ENCODE results near the gene TRDN.
"Not testable (repeated sequence)": the region's sequence is repeated elsewhere in the genome, so short reads cannot be mapped to it uniquely, and the experiment has no call there.

The TRDN gene

DNA sequence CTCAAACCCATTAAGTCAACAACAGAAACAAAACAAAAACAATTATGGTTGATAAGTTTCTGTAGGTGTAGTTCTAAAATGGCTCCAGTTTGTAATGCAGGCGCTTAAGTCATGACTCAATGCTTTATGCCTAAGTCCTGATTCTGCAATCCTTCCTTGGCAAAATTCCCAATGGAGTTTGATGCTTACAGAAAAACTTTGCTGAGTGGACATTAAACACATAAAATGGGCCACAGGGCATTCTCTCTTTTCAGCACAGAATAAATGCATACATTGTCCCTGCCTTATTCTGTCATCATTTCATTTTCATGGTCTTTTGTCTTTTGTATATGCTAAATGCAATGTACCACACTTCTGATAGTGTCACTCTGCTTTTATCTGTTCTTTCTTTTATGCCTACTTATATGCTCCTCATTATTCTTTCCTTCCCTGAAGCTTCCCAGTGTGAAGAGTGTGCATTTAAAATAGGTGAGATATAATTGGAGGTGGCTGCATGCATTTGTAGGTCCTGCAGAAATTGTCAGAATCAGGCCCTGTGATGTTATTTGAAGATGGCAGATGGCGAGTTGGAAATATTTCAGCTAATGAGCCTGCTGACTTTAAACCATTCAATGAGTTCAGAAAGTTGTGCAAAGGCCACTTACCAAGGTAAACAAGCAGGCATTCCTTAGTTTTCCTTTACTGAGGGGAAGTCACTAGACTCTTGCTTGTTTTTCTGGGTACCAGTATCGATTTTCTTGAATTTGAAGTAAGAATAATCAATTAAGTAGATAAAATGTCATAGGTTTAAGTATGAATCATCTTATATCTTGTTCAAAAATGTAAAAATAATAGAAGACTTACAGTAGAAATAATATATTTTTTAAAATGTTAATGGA lies 313.1 kb downstream of the TRDN start:
- H3K9me3 ChIP-seq (ENCODE audit: control insufficient read depth, low read depth, low read length) = no peaks in the 10 kb centered on the region
- no peak overlapping the region for H3K9ac ChIP-seq (ENCODE audit: low read length)
- no peaks in the 10 kb centered on the region for H3K27me3 ChIP-seq (ENCODE audit: control insufficient read depth, insufficient read depth, low read length)
- H3K36me3 ChIP-seq (ENCODE audit: control insufficient read depth, low read depth, low read length) = no peaks in the 10 kb centered on the region
- H3K27ac ChIP-seq (ENCODE audit: low read length) = no peak overlapping the region
- H3K4me1 ChIP-seq (ENCODE audit: control insufficient read depth, low read depth, low read length) = no peaks in the 10 kb centered on the region
- no peak overlapping the region for H3K4me3 ChIP-seq (ENCODE audit: low read length)

DNA sequence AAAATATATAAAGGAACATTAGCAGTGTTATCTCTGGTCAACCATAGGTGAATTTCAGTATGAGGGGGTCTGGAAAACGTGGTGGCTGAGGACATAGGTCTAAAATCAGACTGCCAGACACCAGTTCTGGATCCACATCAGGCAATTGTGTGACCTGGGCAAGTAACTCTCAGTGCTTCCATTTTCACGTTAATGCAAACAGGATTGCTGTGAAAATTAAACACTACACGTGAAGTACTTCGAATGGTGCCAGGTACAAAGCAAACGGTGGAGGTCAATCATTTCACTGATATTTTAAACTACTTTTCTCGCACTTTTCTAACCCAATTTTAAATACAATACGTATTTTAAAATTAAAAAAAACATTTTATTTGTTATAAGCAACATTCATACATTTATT lies 315.7 kb downstream of the TRDN start:
- no peak overlapping the region for H3K4me3 ChIP-seq (ENCODE audit: low read length)
- no peak overlapping the region for H3K9ac ChIP-seq (ENCODE audit: low read length)
- no peak overlapping the region for H3K27ac ChIP-seq (ENCODE audit: low read length)
- H3K27me3 ChIP-seq (ENCODE audit: control insufficient read depth, insufficient read depth, low read length) = no peaks in the 10 kb centered on the region
- H3K9me3 ChIP-seq (ENCODE audit: control insufficient read depth, low read depth, low read length) = no peaks in the 10 kb centered on the region
- no peaks in the 10 kb centered on the region for H3K36me3 ChIP-seq (ENCODE audit: control insufficient read depth, low read depth, low read length)
- no peaks in the 10 kb centered on the region for H3K4me1 ChIP-seq (ENCODE audit: control insufficient read depth, low read depth, low read length)

DNA sequence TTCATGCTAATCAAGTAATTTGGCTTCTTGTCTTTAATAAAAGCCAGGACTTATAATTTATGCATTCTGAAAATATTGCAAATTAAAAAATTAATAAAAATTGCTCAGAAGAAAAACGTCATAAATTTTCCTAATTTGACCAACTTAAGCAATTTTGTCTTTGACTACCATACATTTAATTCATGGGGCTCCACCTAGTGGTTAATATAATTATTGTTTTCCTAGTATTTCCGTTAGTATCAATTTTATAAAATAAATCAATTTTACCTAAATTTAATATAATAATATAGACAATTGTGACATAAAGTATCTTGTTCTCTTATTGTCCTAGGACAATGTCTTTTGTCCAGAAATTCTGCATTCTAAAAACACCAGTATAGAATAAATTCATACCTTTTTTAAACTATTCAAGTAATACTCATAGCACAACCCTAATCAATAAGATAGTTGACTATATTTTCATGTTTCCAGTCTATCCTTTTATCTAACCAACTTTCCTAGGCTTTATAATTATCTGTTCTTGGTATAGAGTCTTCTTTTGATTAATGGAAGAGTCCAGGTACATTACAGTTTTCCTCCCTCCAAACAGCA lies 319.9 kb downstream of the TRDN start:
- no peaks in the 10 kb centered on the region for H3K9me3 ChIP-seq (ENCODE audit: control insufficient read depth, low read depth, low read length)
- no peak overlapping the region for H3K27ac ChIP-seq (ENCODE audit: low read length)
- H3K36me3 ChIP-seq (ENCODE audit: control insufficient read depth, low read depth, low read length) = no peaks in the 10 kb centered on the region
- no peaks in the 10 kb centered on the region for H3K27me3 ChIP-seq (ENCODE audit: control insufficient read depth, insufficient read depth, low read length)
- no peak overlapping the region for H3K4me3 ChIP-seq (ENCODE audit: low read length)
- H3K4me1 ChIP-seq (ENCODE audit: control insufficient read depth, low read depth, low read length) = no peaks in the 10 kb centered on the region
- no peak overlapping the region for H3K9ac ChIP-seq (ENCODE audit: low read length)

DNA sequence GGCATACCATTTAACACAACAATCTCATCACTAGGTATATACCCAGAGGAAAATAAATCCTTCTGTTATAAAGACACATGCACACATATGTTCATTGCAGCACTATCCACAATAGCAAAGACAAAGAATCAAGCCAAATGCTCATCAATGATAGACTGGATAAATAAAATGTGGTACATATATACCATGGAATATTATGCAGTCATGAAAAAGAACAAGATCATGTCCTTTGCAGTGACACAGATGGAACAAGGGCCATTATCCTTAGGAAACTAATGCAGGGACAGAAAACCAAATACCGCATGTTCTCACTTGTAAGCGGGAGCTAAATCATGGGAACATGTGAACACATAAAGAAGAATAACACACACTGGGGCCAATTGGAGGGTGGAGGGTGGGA lies 322.3 kb downstream of the TRDN start:
- not testable (repeated sequence) for H3K27ac ChIP-seq (ENCODE audit: low read length); H3K9me3 ChIP-seq (ENCODE audit: control insufficient read depth, low read depth, low read length); H3K27me3 ChIP-seq (ENCODE audit: control insufficient read depth, insufficient read depth, low read length); H3K36me3 ChIP-seq (ENCODE audit: control insufficient read depth, low read depth, low read length); H3K4me1 ChIP-seq (ENCODE audit: control insufficient read depth, low read depth, low read length); H3K4me3 ChIP-seq (ENCODE audit: low read length); H3K9ac ChIP-seq (ENCODE audit: low read length)

DNA sequence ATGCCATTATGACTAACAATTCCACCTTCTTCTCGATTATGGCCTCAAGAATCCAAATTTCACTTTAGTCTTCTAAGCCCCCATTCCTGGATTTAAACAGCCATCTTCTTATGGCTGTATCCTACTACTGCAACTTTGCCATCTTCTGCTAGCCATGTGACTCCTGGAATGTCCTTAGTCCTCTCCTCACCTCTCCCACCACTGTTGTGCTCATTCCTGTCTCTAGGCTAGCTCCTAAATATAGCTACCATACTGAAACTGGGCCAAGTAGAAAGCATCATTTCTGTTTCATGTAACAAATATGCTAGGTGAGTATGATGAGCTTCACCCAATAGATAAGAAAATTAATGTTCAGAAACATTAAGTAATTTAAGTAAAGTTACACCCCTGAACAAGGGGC lies 327.6 kb downstream of the TRDN start:
- no peaks in the 10 kb centered on the region for H3K9me3 ChIP-seq (ENCODE audit: control insufficient read depth, low read depth, low read length)
- H3K27ac ChIP-seq (ENCODE audit: low read length) = no peak overlapping the region
- no peak overlapping the region for H3K9ac ChIP-seq (ENCODE audit: low read length)
- no peaks in the 10 kb centered on the region for H3K36me3 ChIP-seq (ENCODE audit: control insufficient read depth, low read depth, low read length)
- no peak overlapping the region for H3K4me3 ChIP-seq (ENCODE audit: low read length)
- no peaks in the 10 kb centered on the region for H3K4me1 ChIP-seq (ENCODE audit: control insufficient read depth, low read depth, low read length)
- H3K27me3 ChIP-seq (ENCODE audit: control insufficient read depth, insufficient read depth, low read length) = no peaks in the 10 kb centered on the region

DNA sequence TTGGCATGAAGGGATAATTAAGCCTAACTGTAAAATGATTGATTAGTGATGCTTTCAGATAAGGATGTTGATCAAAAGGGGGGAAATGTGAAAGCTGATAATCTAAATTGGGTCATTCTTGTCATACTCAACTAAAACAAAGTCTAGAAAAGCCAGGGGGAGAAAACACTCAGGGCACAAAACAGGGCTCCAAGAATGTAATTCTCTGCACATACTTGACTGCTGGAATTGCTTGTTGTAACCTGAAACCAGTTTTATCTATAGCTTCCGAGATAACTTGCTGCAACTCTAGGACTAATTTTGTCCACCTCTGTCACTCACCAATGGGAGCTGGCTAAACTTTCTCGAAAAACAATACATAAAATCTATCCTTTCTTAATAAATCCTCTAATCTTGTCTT lies 330.4 kb downstream of the TRDN start:
- H3K27ac ChIP-seq (ENCODE audit: low read length) = no peak overlapping the region
- H3K4me1 ChIP-seq (ENCODE audit: control insufficient read depth, low read depth, low read length) = no peaks in the 10 kb centered on the region
- H3K36me3 ChIP-seq (ENCODE audit: control insufficient read depth, low read depth, low read length) = no peaks in the 10 kb centered on the region
- no peaks in the 10 kb centered on the region for H3K9me3 ChIP-seq (ENCODE audit: control insufficient read depth, low read depth, low read length)
- no peaks in the 10 kb centered on the region for H3K27me3 ChIP-seq (ENCODE audit: control insufficient read depth, insufficient read depth, low read length)
- H3K4me3 ChIP-seq (ENCODE audit: low read length) = no peak overlapping the region
- H3K9ac ChIP-seq (ENCODE audit: low read length) = no peak overlapping the region

DNA sequence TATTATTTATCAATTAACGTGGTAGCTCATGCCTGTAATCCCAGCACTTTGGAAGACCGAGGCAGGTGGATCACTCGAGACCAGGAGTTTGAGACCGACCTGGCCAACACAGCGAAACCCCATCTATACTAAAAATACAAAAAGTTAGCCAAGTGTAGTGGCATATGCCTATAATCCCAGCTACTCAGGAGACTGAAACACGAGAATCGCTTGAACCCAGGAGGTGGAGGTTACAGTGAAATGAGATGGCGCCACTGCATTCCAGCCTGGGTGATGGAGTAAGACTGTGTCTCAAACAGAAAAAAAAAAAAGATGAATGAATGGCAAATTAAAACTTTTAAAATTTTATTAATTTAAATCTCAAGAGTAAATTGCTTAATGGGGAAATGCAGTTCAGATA lies 341.1 kb downstream of the TRDN start:
- H3K9ac ChIP-seq (ENCODE audit: low read length) = no peak overlapping the region
- no peaks in the 10 kb centered on the region for H3K27me3 ChIP-seq (ENCODE audit: control insufficient read depth, insufficient read depth, low read length)
- no peaks in the 10 kb centered on the region for H3K36me3 ChIP-seq (ENCODE audit: control insufficient read depth, low read depth, low read length)
- no peak overlapping the region for H3K4me3 ChIP-seq (ENCODE audit: low read length)
- no peaks in the 10 kb centered on the region for H3K4me1 ChIP-seq (ENCODE audit: control insufficient read depth, low read depth, low read length)
- no peaks in the 10 kb centered on the region for H3K9me3 ChIP-seq (ENCODE audit: control insufficient read depth, low read depth, low read length)
- H3K27ac ChIP-seq (ENCODE audit: low read length) = no peak overlapping the region

DNA sequence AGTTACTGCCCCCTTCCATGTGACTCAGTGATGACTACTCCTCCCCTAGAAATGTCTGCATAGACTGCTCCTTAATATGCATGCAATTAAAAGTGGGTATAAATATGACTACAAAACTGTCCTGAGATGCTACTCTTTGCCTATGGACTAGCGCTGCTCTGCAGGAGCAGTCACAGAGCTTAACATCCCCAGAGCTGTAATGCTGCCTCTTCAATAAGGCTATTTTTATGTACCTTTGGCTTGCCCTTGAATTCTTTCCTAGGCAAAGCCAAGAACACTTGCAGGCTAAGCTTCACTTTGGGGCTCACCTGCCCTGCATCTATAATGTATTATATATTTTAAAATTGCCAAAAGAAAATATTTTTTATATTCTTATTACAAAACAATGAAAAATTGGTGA lies 341.6 kb downstream of the TRDN start:
- Histone ChIP-seq H3K9me3 (ENCODE audit: control insufficient read depth, low read depth, low read length) (no peaks in the 10 kb centered on the region), H3K4me3 (ENCODE audit: low read length) (no peak overlapping the region), H3K27me3 (ENCODE audit: control insufficient read depth, insufficient read depth, low read length) (no peaks in the 10 kb centered on the region), H3K36me3 (ENCODE audit: control insufficient read depth, low read depth, low read length) (no peaks in the 10 kb centered on the region), H3K9ac (ENCODE audit: low read length) (no peak overlapping the region), H3K4me1 (ENCODE audit: control insufficient read depth, low read depth, low read length) (no peaks in the 10 kb centered on the region), H3K27ac (ENCODE audit: low read length) (no peak overlapping the region)

DNA sequence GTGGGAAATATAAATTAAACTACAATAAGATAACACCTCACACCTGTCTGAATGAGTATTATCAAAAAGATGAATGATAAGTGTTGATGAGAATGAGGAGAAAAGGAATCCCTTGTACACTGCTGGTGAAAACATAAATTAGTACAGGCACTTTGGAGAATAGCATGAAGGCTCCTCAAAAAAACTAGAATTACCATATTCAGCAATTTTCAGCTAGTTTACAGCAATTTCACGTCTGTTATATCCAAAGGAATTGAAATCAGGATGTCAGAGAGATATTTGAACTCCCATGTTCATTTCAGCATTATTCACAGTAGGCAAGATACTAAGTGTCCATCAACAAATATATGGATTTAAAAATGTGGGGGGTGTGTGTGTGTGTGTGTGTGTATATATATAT lies 348.1 kb downstream of the TRDN start:
- no peaks in the 10 kb centered on the region for H3K36me3 ChIP-seq (ENCODE audit: control insufficient read depth, low read depth, low read length)
- no peaks in the 10 kb centered on the region for H3K4me1 ChIP-seq (ENCODE audit: control insufficient read depth, low read depth, low read length)

DNA sequence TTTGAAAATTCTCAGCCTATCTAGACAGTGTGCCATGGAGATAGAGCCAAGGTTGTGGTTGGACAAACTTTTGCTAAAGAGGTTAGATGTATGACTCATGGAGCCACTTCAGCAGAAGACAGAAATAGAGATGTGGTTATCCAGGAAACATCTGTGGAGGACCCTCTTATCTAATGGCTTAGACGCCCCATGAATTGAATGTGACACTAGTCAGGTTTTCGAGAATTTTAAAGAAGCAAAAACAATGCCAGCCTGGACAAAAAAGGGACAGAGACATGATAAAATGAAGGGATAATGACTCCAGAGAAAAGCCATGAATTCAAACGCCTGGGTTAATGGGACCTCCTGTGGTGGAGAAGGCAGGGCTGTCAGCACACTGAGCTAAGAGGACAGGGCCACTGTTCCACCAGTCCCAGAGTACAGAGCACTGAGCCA lies 360.2 kb downstream of the TRDN start:
- no peak overlapping the region for H3K4me3 ChIP-seq (ENCODE audit: low read length)
- no peaks in the 10 kb centered on the region for H3K27me3 ChIP-seq (ENCODE audit: control insufficient read depth, insufficient read depth, low read length)
- H3K9me3 ChIP-seq (ENCODE audit: control insufficient read depth, low read depth, low read length) = no peaks in the 10 kb centered on the region
- H3K36me3 ChIP-seq (ENCODE audit: control insufficient read depth, low read depth, low read length) = no peaks in the 10 kb centered on the region
- H3K4me1 ChIP-seq (ENCODE audit: control insufficient read depth, low read depth, low read length) = no peaks in the 10 kb centered on the region
- H3K9ac ChIP-seq (ENCODE audit: low read length) = no peak overlapping the region
- no peak overlapping the region for H3K27ac ChIP-seq (ENCODE audit: low read length)

More for the DNA sequence above, 348.1 kb downstream of the TRDN start:
- no peak overlapping the region for H3K4me3 ChIP-seq (ENCODE audit: low read length)
- H3K27me3 ChIP-seq (ENCODE audit: control insufficient read depth, insufficient read depth, low read length) = no peaks in the 10 kb centered on the region
- no peak overlapping the region for H3K27ac ChIP-seq (ENCODE audit: low read length)
- H3K9ac ChIP-seq (ENCODE audit: low read length) = no peak overlapping the region
- H3K9me3 ChIP-seq (ENCODE audit: control insufficient read depth, low read depth, low read length) = no peaks in the 10 kb centered on the region

DNA sequence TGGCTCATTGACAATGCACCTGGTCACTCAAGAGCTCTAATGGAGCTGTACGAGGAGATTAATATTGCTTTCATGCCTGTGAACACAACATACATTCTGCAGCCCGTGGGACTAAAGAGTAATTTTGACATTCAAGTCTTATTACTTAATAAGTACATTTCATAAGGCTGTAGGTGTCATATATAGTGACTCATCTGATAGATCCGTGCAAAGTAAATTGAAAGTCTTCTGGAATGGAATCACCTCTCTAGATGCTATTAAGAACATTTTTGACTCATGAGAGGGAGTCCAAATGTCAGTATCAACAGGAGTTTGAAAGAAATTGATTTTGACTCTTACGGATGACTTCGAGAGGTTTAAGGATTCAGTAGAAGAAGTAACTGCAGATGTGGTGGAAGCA lies 372.8 kb downstream of the TRDN start:
- Histone ChIP-seq H3K9ac (ENCODE audit: low read length) (no peak overlapping the region), H3K4me3 (ENCODE audit: low read length) (no peak overlapping the region), H3K9me3 (ENCODE audit: control insufficient read depth, low read depth, low read length) (no peaks in the 10 kb centered on the region), H3K36me3 (ENCODE audit: control insufficient read depth, low read depth, low read length) (no peaks in the 10 kb centered on the region), H3K27me3 (ENCODE audit: control insufficient read depth, insufficient read depth, low read length) (no peaks in the 10 kb centered on the region), H3K4me1 (ENCODE audit: control insufficient read depth, low read depth, low read length) (no peaks in the 10 kb centered on the region), H3K27ac (ENCODE audit: low read length) (no peak overlapping the region)

DNA sequence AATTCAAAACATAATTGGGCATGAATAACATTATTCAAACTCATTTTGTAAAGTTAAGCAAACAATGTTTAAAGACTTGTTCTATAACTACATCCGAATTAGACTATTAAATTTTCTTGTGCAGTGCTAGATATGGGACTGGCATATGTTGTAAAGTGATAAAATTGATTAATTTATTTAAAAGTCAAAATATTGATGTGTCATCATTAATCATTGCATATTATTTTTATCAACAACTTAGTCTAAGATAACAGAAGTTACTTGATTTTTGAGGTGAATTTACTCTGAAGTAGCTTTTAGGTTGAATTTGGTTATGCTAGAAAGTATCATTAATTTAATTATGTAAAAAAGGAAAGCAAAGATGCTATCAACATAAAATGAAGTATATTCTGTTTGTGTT lies 396.1 kb downstream of the TRDN start:
- Histone ChIP-seq H3K4me3 (ENCODE audit: low read length) (no peak overlapping the region), H3K9ac (ENCODE audit: low read length) (no peak overlapping the region), H3K9me3 (ENCODE audit: control insufficient read depth, low read depth, low read length) (no peaks in the 10 kb centered on the region)

More for the DNA sequence above, 396.1 kb downstream of the TRDN start:
- H3K27ac ChIP-seq (ENCODE audit: low read length) = no peak overlapping the region
- no peaks in the 10 kb centered on the region for H3K36me3 ChIP-seq (ENCODE audit: control insufficient read depth, low read depth, low read length)
- no peaks in the 10 kb centered on the region for H3K27me3 ChIP-seq (ENCODE audit: control insufficient read depth, insufficient read depth, low read length)
- H3K4me1 ChIP-seq (ENCODE audit: control insufficient read depth, low read depth, low read length) = no peaks in the 10 kb centered on the region

All from iPS-18a (cell line).